Stimulated activated CD8-positive, alpha-beta memory T cell treated with anti-CD3 and anti-CD28 coated beads, Interleukin-7, amount 100 ng/mL, for 1 hour (primary cell): ENCODE results near the gene METTL26.

Experiments
- DNase-seq, 2 donors: peaks; one replicate each; pipeline ENCODE4 v3.0.0-alpha.2; 2020; ENCODE audit warnings: low read depth in 2 of 2

METTL26 gene

GRCh38 chr16:636206-637080 lies at the start of gene METTL26:
TSS of gene METTL26 (minus strand) at chr16:636305. CDS start at chr16:636290, 15 bp downstream.
- DNase-seq: peak; percentile 80 to 87

DNA sequence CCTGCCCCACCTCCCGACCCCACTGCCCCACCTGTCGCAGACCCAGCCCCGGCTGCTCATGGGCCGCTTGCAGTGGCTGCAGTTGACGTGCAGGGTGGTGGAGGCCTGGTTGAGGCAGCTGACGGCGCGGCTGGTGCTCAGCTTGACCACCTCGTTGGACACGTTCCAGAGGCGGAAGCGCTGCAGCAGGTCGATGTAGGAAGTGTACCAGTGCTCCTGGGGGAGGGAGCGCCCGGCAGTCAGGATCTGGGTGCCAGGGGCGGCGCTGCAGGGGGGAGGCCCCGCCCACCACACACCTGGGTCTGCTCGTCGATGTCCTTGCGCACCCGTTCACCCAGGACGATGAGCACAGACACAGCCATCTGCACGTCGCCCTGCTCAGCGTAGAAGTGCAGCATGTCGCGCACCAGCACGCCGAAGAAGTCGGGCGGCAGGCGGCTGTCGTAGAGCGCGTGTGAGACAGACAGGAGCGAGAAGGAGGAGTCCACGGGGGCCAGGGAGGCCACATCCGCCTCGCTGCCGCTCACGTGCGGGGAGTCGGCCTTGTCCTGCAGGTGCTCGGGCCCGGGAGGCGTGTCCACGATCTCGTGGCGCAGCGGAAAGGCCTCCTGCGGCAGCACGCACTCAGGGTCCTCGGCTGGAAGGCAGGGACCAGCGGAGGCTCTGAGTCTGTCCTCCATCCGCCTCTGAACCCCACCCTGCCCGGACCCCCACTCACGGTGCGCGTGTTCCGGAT lies 49.0 kb upstream of the METTL26 start:
- DNase-seq: no peak

DNA sequence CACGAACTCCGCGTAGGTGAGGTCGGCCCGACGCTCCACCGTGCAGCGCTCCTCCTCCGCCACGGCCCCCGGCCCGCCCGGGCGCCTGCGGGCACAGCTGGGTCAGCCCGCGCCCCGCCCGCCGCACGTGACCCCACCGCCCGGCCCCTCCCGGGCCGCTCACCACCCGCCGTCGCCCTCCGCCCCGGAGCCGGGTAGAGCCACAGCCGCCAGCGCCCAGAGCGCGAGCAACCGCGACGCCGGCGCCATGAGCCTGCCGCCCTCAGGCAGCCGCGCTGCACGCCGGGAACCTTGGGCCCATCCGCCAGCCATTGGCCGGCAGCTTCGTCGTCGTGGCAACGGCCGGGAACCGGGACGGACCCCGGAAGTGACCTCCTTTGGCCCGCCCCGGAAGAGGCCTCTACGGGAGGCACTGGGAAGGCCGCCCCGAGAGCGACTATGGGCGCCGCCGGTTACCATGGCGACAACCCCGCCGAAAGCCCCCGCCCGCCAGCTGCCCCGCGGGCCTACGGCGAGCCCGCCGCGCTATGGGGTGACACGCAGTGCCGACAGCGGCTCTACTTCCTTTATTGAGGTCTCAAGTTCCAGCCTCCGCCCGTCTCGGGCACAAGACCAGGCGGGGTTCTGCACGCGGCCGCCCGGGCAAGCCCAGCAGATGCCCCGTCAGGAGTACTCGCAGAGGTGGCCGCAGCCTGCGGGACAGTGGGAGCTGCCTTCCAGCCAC lies 48.1 kb upstream of the METTL26 start, which contains the start of gene JMJD8:
Gene JMJD8 (minus strand): TSS at position 264 of the 724 bp plus-strand sequence. CDS start 15 bp downstream, at position 249.
- DNase-seq: peak; percentile 92 to 95

GRCh38 chr16:683396-684070 lies 47.4 kb upstream of the METTL26 start:
- DNase-seq: no peak

- DNase-seq: no peak
These were observed 46.6 kb upstream of the METTL26 start for GRCh38 chr16:682493-683395.

DNA sequence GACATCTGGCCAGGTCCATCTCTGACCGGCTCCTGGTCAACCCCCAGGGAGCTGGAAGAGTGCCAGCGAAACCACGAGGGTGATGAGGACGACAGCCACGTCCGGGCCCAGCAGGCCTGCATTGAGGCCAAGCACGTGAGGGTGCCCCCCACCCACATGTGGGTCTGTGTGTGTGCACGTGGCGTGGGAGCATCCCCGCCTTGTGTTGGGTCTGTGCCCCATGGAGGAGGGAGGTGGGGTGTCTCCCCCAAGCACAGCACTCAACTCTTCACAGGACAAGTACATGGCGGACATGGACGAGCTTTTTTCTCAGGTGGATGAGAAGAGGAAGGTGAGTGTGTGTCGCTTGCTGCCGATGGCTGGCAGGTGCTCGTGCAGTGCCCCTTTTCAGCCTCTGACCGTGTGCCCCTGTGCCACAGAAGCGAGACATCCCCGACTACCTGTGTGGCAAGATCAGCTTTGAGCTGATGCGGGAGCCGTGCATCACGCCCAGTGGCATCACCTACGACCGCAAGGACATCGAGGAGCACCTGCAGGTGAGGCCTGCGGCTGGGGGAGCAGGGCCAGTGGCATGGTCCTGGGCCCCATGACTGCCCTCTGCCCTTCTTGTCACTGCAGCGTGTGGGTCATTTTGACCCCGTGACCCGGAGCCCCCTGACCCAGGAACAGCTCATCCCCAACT lies 45.8 kb upstream of the METTL26 start:
- no peak for DNase-seq

DNA sequence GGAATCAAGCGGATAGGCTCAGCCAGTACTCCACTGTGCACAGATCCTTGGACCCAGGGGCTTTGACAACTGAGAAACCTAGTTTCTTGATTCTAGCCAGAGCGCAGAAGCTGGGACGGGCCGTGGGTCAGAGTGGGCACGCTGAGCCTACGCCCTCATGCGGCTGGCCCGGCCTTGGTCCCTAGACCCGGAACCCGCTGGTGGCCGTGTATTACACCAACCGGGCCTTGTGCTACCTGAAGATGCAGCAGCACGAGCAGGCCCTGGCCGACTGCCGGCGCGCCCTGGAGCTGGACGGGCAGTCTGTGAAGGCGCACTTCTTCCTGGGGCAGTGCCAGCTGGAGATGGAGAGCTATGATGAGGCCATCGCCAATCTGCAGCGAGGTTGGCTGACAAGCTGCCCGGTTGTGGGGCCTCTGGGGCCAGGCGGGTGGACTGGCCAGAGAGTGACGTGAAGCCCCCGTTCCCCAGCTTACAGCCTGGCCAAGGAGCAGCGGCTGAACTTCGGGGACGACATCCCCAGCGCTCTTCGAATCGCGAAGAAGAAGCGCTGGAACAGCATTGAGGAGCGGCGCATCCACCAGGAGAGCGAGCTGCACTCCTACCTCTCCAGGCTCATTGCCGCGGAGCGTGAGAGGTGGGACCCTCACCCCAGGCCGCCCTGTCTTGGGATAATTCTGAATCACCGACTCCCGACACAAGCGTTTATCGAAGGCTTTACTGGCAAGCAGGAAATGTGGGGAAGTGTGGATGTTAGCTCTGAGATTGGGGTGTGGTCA lies 45.1 kb upstream of the METTL26 start:
- no peak for DNase-seq

GRCh38 chr16:680625-680945 lies 44.5 kb upstream of the METTL26 start:
- DNase-seq: no peak

DNA sequence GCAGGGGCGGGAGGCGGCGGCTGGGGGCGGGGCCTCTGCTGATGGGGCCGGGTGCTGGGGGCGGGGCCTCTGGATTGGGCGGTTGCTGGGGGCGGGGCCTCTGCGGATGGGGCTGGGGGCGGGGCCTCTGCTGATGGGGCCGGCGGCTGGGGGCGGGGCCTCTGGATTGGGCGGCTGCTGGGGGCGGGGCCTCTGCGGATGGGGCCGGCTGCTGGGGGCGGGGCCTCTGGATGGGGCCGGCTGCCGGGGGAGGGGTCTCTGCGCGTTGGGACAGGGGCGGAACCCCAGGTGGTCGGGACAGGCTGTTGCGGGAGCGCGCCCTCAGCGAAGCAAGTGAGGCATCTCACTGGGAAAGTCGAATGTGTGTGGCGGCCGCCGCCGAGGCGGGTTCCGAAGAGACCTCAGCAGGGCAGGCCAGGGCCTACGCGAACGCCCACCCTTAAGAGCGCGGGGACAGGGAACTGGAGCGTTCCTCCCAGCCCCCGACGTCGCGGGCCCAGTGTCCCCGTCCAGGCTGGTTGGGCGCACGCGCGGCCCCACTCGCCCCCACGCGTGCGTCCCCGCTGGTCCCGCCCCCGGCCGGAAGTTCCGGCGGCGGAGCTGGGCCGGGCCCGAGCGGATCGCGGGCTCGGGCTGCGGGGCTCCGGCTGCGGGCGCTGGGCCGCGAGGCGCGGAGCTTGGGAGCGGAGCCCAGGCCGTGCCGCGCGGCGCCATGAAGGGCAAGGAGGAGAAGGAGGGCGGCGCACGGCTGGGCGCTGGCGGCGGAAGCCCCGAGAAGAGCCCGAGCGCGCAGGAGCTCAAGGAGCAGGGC lies 43.9 kb upstream of the METTL26 start, which contains the start of gene STUB1:
Gene STUB1 (plus strand): TSS at position 597 of the 811 bp plus-strand sequence. CDS start 116 bp downstream, at position 713.
- DNase-seq: peak; percentile 69 to 77

DNA sequence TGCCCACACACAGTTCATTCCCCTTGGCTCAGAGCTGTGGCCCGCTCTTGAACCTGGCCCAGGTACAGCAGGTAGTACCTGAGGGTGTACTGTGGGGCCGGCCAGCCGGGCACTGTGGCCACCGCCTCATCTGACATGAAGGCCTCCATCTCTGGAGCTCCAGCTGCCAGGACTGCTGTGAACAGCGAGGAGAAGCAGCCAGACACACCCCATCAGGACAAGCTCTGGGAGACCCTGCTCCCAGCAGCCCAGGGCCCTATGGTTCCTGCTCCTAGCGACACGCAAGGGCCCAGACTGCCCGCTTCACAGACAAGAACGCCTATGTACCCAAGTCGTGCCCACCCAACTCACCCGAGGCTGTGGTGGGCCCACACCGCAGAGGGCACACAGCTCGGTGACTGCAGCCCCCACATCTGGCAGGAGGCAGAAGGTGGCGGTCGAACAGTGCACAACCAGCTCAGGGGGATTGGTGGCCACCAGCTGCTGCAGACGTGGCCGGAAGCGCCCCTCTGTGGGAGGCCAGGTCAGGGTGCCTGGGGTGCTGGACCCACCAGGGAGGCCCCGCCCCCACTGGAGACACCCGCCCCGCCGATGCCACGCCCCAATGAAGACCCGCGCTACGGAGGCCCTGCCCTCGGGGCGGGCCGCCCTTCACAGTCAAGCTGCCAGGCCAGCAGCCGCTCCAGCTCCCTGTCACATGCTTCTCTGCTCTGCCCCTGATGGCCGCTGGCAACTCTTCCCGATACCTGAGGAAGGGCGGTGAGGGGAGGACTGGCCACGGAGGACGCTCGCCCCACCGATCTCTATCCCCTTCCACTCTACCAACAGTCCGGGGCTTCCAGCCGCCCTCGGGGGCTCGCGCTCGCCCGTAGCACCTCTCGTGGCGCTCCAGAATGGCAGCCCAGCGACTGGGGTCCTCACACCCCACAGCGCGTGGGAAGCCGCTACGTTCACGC lies 43.0 kb upstream of the METTL26 start:
- no peak for DNase-seq

DNA sequence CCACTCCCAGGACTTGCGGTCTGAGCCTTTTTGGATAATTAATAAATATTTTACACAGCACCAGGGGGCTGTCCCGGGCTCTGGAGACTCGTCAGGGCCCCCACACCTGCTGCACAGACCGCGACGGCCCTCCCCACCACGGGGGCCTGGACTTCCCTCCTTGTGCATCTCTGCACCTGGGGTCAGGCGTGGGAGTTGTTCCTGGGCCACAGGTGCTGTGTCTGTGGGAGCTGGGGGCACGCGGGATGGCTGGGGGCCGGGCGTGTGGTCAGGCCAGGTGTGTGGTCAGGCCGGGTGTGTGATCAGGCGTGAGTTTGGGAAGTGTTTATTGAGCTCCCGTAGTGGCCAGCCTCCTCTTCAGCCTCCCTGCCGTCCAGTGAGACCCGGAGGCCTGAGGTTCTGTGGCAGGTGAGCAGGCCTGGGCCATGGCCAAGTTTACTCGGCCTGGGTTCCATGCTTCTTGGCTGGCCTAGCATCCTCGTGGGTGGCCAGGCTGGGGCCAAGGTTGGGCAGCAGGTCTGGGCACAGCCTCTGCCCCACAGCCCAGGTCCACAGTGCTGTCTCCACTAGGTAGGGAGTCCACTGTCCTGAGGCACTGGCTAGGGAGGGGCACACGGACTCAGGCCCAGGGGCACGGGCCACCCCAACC lies 42.2 kb upstream of the METTL26 start:
- DNase-seq: no peak

- DNase-seq: no peak
These were observed 41.4 kb upstream of the METTL26 start for GRCh38 chr16:677316-678190.

DNA sequence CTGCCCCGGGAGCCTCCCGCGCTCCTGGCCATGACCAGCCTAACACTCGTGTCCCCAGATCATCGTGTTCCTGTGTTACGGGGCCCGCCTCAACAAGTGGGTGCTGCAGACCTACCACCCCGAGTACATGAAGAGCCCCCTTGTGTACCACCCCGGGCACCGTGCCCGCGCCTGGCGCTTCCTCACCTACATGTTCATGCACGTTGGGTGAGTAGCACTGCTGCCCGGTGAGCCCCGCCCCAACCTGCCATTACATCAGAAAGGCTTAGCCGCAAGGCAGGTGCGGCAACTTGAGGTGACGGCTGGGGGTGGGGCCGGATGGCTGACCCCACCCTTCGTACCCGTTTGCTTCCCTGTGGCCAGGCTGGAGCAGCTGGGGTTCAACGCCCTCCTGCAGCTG lies 40.8 kb upstream of the METTL26 start:
- DNase-seq: no peak

GRCh38 chr16:676565-676902 lies 40.4 kb upstream of the METTL26 start:
- DNase-seq: no peak

DNA sequence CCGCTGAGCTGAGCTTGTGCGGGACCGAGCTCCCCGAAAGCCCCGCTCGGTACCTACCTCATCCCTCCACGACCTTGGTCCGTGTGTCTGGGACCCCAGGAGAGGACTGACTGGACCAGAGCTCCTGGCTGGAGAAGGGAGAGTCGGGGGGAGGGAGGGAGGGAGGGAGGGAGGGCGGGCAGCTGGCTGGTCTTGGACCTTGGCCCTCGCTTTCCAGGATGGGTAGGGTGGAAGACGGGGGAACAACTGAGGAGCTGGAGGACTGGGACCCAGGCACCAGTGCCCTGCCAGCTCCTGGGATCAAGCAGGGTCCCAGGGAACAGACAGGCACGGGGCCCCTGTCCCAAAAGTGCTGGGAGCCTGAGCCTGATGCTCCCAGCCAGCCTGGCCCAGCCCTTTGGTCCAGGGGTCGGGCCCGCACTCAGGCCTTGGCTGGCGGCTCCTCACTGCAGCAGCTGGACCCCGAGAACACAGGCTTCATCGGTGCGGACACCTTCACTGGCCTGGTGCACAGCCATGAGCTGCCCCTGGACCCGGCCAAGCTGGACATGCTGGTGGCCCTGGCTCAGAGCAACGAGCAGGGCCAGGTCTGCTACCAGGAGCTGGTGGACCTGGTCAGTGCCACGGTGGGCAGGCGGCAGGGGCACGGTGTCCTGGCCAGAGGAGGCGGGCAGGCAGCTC lies 39.9 kb upstream of the METTL26 start:
- DNase-seq: no peak
